ENCODE results near the gene MOSPD3. TPM values are rescaled to one million over a fixed set of nuclear protein-coding genes. Genes with fewer than 3 reads are reported as not detected.
A peak's percentile ranks its signal among the peaks of the same experiment; 100 is the strongest.

Gene MOSPD3
- total RNA-seq, 1 experiment from 2014 or later = 25.0 TPM

DNA sequence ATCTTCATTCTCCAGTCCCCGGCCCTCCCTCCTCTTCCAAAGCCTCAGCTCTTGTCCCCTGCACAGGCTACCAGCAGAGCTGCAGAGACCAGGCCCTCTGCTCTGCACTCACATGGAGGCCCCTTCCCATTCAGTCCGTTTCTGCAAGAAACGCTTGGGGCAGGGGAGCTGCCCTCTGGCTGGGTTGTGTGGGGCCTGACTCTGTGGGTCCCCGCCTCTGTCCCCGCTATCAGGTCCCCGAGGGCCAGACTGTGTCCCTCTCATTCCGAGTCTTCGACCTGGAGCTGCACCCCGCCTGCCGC, 8.7 kb upstream of the MOSPD3 start:
- peak; percentile 8; the same call in 1 of the 2 replicates for ATAC-seq
- POLR2A ChIA-PET = no interaction called here
- TF ChIP-seq TCF7L2 (IDR thresholded peaks at IDR 0.05; ENCODE audit: low read depth, low read length) (no peak), SIN3A (IDR thresholded peaks at IDR 0.05; ENCODE audit: borderline replicate concordance, insufficient read depth, low read depth, low read length) (no peak), POLR2AphosphoS5 (IDR thresholded peaks at IDR 0.05; ENCODE audit: low read depth, low read length) (no peak)
- TF ChIP-seq, protein P1, sequence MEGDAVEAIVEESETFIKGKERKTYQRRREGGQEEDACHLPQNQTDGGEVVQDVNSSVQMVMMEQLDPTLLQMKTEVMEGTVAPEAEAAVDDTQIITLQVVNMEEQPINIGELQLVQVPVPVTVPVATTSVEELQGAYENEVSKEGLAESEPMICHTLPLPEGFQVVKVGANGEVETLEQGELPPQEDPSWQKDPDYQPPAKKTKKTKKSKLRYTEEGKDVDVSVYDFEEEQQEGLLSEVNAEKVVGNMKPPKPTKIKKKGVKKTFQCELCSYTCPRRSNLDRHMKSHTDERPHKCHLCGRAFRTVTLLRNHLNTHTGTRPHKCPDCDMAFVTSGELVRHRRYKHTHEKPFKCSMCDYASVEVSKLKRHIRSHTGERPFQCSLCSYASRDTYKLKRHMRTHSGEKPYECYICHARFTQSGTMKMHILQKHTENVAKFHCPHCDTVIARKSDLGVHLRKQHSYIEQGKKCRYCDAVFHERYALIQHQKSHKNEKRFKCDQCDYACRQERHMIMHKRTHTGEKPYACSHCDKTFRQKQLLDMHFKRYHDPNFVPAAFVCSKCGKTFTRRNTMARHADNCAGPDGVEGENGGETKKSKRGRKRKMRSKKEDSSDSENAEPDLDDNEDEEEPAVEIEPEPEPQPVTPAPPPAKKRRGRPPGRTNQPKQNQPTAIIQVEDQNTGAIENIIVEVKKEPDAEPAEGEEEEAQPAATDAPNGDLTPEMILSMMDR (IDR thresholded peaks at IDR 0.05) = no peak
- TF ChIP-seq, protein P2, sequence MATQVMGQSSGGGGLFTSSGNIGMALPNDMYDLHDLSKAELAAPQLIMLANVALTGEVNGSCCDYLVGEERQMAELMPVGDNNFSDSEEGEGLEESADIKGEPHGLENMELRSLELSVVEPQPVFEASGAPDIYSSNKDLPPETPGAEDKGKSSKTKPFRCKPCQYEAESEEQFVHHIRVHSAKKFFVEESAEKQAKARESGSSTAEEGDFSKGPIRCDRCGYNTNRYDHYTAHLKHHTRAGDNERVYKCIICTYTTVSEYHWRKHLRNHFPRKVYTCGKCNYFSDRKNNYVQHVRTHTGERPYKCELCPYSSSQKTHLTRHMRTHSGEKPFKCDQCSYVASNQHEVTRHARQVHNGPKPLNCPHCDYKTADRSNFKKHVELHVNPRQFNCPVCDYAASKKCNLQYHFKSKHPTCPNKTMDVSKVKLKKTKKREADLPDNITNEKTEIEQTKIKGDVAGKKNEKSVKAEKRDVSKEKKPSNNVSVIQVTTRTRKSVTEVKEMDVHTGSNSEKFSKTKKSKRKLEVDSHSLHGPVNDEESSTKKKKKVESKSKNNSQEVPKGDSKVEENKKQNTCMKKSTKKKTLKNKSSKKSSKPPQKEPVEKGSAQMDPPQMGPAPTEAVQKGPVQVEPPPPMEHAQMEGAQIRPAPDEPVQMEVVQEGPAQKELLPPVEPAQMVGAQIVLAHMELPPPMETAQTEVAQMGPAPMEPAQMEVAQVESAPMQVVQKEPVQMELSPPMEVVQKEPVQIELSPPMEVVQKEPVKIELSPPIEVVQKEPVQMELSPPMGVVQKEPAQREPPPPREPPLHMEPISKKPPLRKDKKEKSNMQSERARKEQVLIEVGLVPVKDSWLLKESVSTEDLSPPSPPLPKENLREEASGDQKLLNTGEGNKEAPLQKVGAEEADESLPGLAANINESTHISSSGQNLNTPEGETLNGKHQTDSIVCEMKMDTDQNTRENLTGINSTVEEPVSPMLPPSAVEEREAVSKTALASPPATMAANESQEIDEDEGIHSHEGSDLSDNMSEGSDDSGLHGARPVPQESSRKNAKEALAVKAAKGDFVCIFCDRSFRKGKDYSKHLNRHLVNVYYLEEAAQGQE (IDR thresholded peaks at IDR 0.05; ENCODE audit: insufficient read depth in 1 of 2, low read depth in 2 of 2, low read length in 1 of 2) = no peak
- intact Hi-C loops (cut with micrococcal nuclease; ENCODE audit: unreplicated experiment) (no loop called here), in situ Hi-C loops (cut with HindIII; ENCODE audit: low pct_unique_long_range_greater_than_20kb, low sequenced_read_pairs) (no loop called here)
- BruUV-seq (replicated peaks) = no TSS peak
- no peak for DNase-seq (ENCODE audit: low read depth, low spot score)
- H3K4me3 ChIP-seq (ENCODE audit: low read depth in 2 of 2, low read length in 2 of 2) = peak overlapping the region; percentile 51 to 67
- no peaks in the 10 kb centered on the region for H3K9me3 ChIP-seq (ENCODE audit: control insufficient read depth, insufficient read depth, low read depth, low read length)
- no peaks in the 10 kb centered on the region for H3K36me3 ChIP-seq (ENCODE audit: control insufficient read depth, insufficient read depth, low read length)
- no peaks in the 10 kb centered on the region for H3K27me3 ChIP-seq (ENCODE audit: control insufficient read depth, insufficient read depth, low read length)
- H3K27ac ChIP-seq (ENCODE audit: low read length) = peak overlapping the region; percentile 2; the same call in 1 of the 2 replicates
- peaks cover 8% of the 10 kb centered on the region; the same call in 1 of the 2 replicates for H3K4me1 ChIP-seq (ENCODE audit: control insufficient read depth, insufficient read depth, low read length)
- CTCF ChIA-PET = interaction anchor here (0.5 kb wide), 1 partner anchor 22 kb away, joined by 4 read pairs; no protein-coding TSS in a partner anchor

- ChIA-PET CTCF (interaction anchor here (0.5 kb wide), 1 partner anchor 22 kb away, joined by 4 read pairs; no protein-coding TSS in a partner anchor), POLR2A (interaction anchor here (0.6 kb wide), 1 partner anchor 71 kb away, joined by 3 read pairs; no protein-coding TSS in a partner anchor)
Measured at GRCh38 chr7:100604028-100604975, 8.0 kb upstream of the MOSPD3 start.

More at GRCh38 chr7:100604028-100604975, 8.0 kb upstream of the MOSPD3 start:
- no peak for DNase-seq (ENCODE audit: low read depth, low spot score)
- Histone ChIP-seq H3K4me1 (ENCODE audit: control insufficient read depth, insufficient read depth, low read length) (peaks cover 8% of the 10 kb centered on the region; the same call in 1 of the 2 replicates), H3K27ac (ENCODE audit: low read length) (peak overlapping the region; percentile 78), H3K27me3 (ENCODE audit: control insufficient read depth, insufficient read depth, low read length) (no peaks in the 10 kb centered on the region), H3K9me3 (ENCODE audit: control insufficient read depth, insufficient read depth, low read depth, low read length) (no peaks in the 10 kb centered on the region), H3K4me3 (ENCODE audit: low read depth in 2 of 2, low read length in 2 of 2) (peak overlapping the region; percentile 67 to 79), H3K36me3 (ENCODE audit: control insufficient read depth, insufficient read depth, low read length) (no peaks in the 10 kb centered on the region)
- TF ChIP-seq TCF7L2 (IDR thresholded peaks at IDR 0.05; ENCODE audit: low read depth, low read length) = no peak
- TF ChIP-seq, protein P1 (IDR thresholded peaks at IDR 0.05) = peak; percentile 81
- 0 out of 2 replicates have a peak, but pooled peaks have one; percentile 32 for TF ChIP-seq SIN3A (IDR thresholded peaks at IDR 0.05; ENCODE audit: borderline replicate concordance, insufficient read depth, low read depth, low read length)
- 0 out of 2 replicates have a peak, but pooled peaks have one; percentile 2 for TF ChIP-seq POLR2AphosphoS5 (IDR thresholded peaks at IDR 0.05; ENCODE audit: low read depth, low read length)
- peak; percentile 88 for ATAC-seq
- intact Hi-C loops (cut with micrococcal nuclease; ENCODE audit: unreplicated experiment) (no loop called here), in situ Hi-C loops (cut with HindIII; ENCODE audit: low pct_unique_long_range_greater_than_20kb, low sequenced_read_pairs) (no loop called here)
- no TSS peak for BruUV-seq (replicated peaks)
